K562 (cell line): ENCODE data around the gene FN3K. TPM values are rescaled to one million over a fixed set of nuclear protein-coding genes. Genes with fewer than 3 reads are reported as not detected.
A peak's percentile ranks its signal among the peaks of the same experiment; 100 is the strongest.

Experiments used
- ATAC-seq: fragments of 200-7000 bp; cut with Tn5 transposase; 3 replicates; pipeline ENCODE4 v1.9.1; 2020; ENCODE audit warnings: moderate library complexity
- BruUV-seq: library from RNA; stranded (reverse); fragments of 400-500 nt; replicated peaks from 2 replicates; lab custom pipeline; 2021; lab: Mats Ljungman, UMichigan
- CTCF ChIA-PET: fragments of 300-600 bp; formaldehyde crosslinking; extraction: SDS; loops from one replicate; lab custom pipeline; 2021; ENCODE audit warnings: low intra/inter-chr PET ratio; lab: Yijun Ruan, JAX
- POLR2A ChIA-PET: fragments of 300-600, 350-650 bp; sonication (Branson Sonifier 250); formaldehyde crosslinking; extraction: SDS; loops from one replicate; lab custom pipeline; 2021; ENCODE audit warnings: antibody characterized with exemption, inconsistent platforms; lab: Yijun Ruan, JAX
- DNase-seq, 4 experiments: peaks; one replicate each; pipeline versions ENCODE4 v3.0.0 to v3.0.0-alpha.2; 2011 to 2018; ENCODE audit warnings: low spot score in 3 of 4, mixed read lengths in 3 of 4; ENCODE audit errors: extremely low read depth in 1 of 4
- FAIRE-seq: peaks from 2 replicates; lab custom pipeline; 2011; peaks lifted over from hg19 to GRCh38; lab: Jason Lieb, UNC
- H2AFZ ChIP-seq: 2 replicates; pipeline ENCODE4 v1.6.0; 2011; ENCODE audit warnings: low read depth, low read length, control low read depth, inconsistent platforms
- H3K27ac ChIP-seq: fragments of 200-600 bp; 3 replicates; pipeline ENCODE4 v1.8.0; 2011; ENCODE audit warnings: low read depth, mild to moderate bottlenecking, control low read depth, inconsistent platforms, low read length, moderate library complexity, mixed read lengths; ENCODE audit errors: extremely low read depth
- H3K27me3 ChIP-seq, 2 experiments: fragments of 300-600 bp in 1 of 2; 2 replicates in 1 of 2; 3 replicates in 1 of 2; pipeline versions ENCODE4 v1.6.0 to v1.8.0; 2011; ENCODE audit warnings: inconsistent platforms in 2 of 2, low read length in 2 of 2, mild to moderate bottlenecking in 1 of 2, mixed read lengths in 1 of 2, moderate library complexity in 1 of 2; ENCODE audit not compliant: control insufficient read depth in 2 of 2, insufficient read depth in 2 of 2
- H3K36me3 ChIP-seq: fragments of 300-600 bp; 3 replicates; pipeline ENCODE4 v1.8.0; 2011; ENCODE audit warnings: mild to moderate bottlenecking, low read length, inconsistent platforms; ENCODE audit not compliant: control insufficient read depth, insufficient read depth
- H3K4me1 ChIP-seq, 2 experiments: fragments of 200-600 bp in 1 of 2; replicated peaks in 1 of 2; 2 replicates in 1 of 2; 3 replicates in 1 of 2; pipeline versions ENCODE4 v1.5.1 to v1.8.0; 2011; ENCODE audit warnings: inconsistent platforms in 2 of 2, low read length in 2 of 2, mild to moderate bottlenecking in 1 of 2, mixed read lengths in 1 of 2, moderate library complexity in 1 of 2; ENCODE audit not compliant: control insufficient read depth in 2 of 2, insufficient read depth in 2 of 2
- H3K4me2 ChIP-seq: 2 replicates; pipeline ENCODE4 v1.6.1; 2011; ENCODE audit warnings: low read length, control low read depth, inconsistent platforms, mixed read lengths; ENCODE audit not compliant: insufficient read depth
- H3K4me3 ChIP-seq: fragments of 200-600 bp; sonication (generic), shearing (Covaris generic); 2 replicates; pipeline ENCODE4 v1.5.1; 2016; ENCODE audit warnings: control low read depth, inconsistent platforms
- H3K79me2 ChIP-seq: fragments of 200-600 bp; 3 replicates; pipeline ENCODE4 v1.8.0; 2011; ENCODE audit warnings: low read length, inconsistent platforms; ENCODE audit not compliant: control insufficient read depth, insufficient read depth
- H3K9ac ChIP-seq, 2 experiments: 2 replicates each; pipeline versions ENCODE4 v1.6.0 to v1.6.1; 2011; ENCODE audit warnings: low read depth in 2 of 2, low read length in 2 of 2, control low read depth in 1 of 2, inconsistent platforms in 1 of 2, mild to moderate bottlenecking in 1 of 2, mixed read lengths in 1 of 2; ENCODE audit not compliant: insufficient read depth in 1 of 2
- H3K9me1 ChIP-seq: one replicate; pipeline ENCODE4 v1.6.0; 2011; ENCODE audit warnings: inconsistent platforms, mild to moderate bottlenecking, low read length, moderate library complexity; ENCODE audit not compliant: control insufficient read depth, insufficient read depth
- H3K9me3 ChIP-seq: replicated peaks from 2 replicates; pipeline ENCODE4 v1.5.1; 2011; ENCODE audit warnings: low read depth, low read length, inconsistent platforms; ENCODE audit not compliant: control insufficient read depth, insufficient read depth
- H4K20me1 ChIP-seq: replicated peaks from 2 replicates; pipeline ENCODE4 v1.6.1; 2011; ENCODE audit warnings: low read length, inconsistent platforms, mixed read lengths; ENCODE audit not compliant: control insufficient read depth, insufficient read depth
- BRF1 ChIP-seq: IDR thresholded peaks from 3 replicates; pipeline ENCODE4 v1.6.1; 2011; ENCODE audit warnings: borderline replicate concordance, mild to moderate bottlenecking; ENCODE audit not compliant: insufficient read length; ENCODE audit errors: extremely low read depth
- CBFB ChIP-seq: sonication (generic); formaldehyde crosslinking; IDR thresholded peaks from 2 replicates; pipeline ENCODE4 v1.4.0; 2020; ENCODE audit warnings: mild to moderate bottlenecking, missing genetic modification reagents
- EWSR1 ChIP-seq: fragments of 450-650 bp; IDR thresholded peaks from 2 replicates; pipeline ENCODE4 v1.6.1; 2018; ENCODE audit warnings: borderline replicate concordance, mild to moderate bottlenecking, low read depth, moderate library complexity; ENCODE audit not compliant: partially characterized antibody
- ILK ChIP-seq: fragments of 450-650 bp; IDR thresholded peaks from 2 replicates; pipeline ENCODE4 v1.6.1; 2016; ENCODE audit warnings: missing genetic modification characterization, low read depth, mild to moderate bottlenecking, missing compliant biosample characterization, moderate library complexity, borderline replicate concordance
- PRMT5 ChIP-seq: sonication (generic); formaldehyde crosslinking; IDR thresholded peaks from 2 replicates; pipeline ENCODE4 v1.5.0; 2020; ENCODE audit warnings: missing genetic modification reagents
- RBM17 ChIP-seq: fragments of 200-400 bp; formaldehyde crosslinking; IDR thresholded peaks from 2 replicates; pipeline ENCODE4 v1.6.1; 2017; ENCODE audit warnings: low read depth, mild to moderate bottlenecking, low read length, borderline replicate concordance
- RNF219 ChIP-seq: fragments of 250-450 bp; sonication (Bioruptor Pico); IDR thresholded peaks from 2 replicates; pipeline ENCODE4 v1.5.0; 2022; ENCODE audit warnings: mild to moderate bottlenecking
- SP2 ChIP-seq: IDR thresholded peaks from 2 replicates; pipeline ENCODE4 v1.6.1; 2011; ENCODE audit warnings: mild to moderate bottlenecking, low read depth, low read length, moderate library complexity; ENCODE audit not compliant: poor library complexity, severe bottlenecking; ENCODE audit errors: extremely low read depth
- SPI1 ChIP-seq: IDR thresholded peaks from 2 replicates; pipeline ENCODE4 v1.6.1; 2011; ENCODE audit warnings: low read depth, low read length, control low read depth, borderline replicate concordance
- ZBTB7A ChIP-seq: IDR thresholded peaks from 2 replicates; pipeline ENCODE4 v1.6.1; 2011; ENCODE audit warnings: low read depth, mild to moderate bottlenecking, low read length, moderate library complexity, borderline replicate concordance; ENCODE audit not compliant: control insufficient read depth
- ZC3H4 ChIP-seq: sonication (generic); formaldehyde crosslinking; IDR thresholded peaks from 2 replicates; pipeline ENCODE4 v1.9.0; 2021; ENCODE audit warnings: missing genetic modification reagents, borderline replicate concordance
- ZNF644 ChIP-seq: fragments of 200-800 bp; sonication (Bioruptor generic); IDR thresholded peaks from 2 replicates; pipeline ENCODE4 v1.6.1; 2016; ENCODE audit warnings: low read depth, missing genetic modification characterization, missing compliant biosample characterization
- ZNF668 ChIP-seq: fragments of 250-450 bp; sonication (Bioruptor Pico); IDR thresholded peaks from 2 replicates; pipeline ENCODE4 v1.8.0; 2022; ENCODE audit warnings: mild to moderate bottlenecking, inconsistent platforms
- WGBS: fragments of 100-300 bp; shearing (Covaris generic); methylation state at CpG from one replicate; pipeline ENCODE4 v1.1.6; 2016; ENCODE audit warnings: low coverage, mixed read lengths; ENCODE audit not compliant: insufficient coverage; ENCODE audit errors: missing lambda C conversion rate; 5-methylcytosine and 5-hydroxymethylcytosine counted together
- in situ Hi-C: fragments of 300-500 bp; cut with MboI; formaldehyde crosslinking; loops from 4 replicates; pipeline ENCODE4 v1.15.0; 2018; ENCODE audit warnings: inconsistent platforms, mixed read lengths
- intact Hi-C: fragments of 100-400 bp; cut with micrococcal nuclease; formaldehyde crosslinking; loops from 2 replicates; pipeline ENCODE4 v1.14.2; 2022
- polyA plus RNA-seq, 8 experiments: library from polyadenylated mRNA; depleted of rRNA in 4 of 8; stranded (reverse) in 5 of 8; unstranded in 3 of 8; fragments of >200 nt; fragmentation: Nextera tagmentation in 2 of 8; fragmentation: Illumina TruSeq in 1 of 8; extraction: Ambion mirVana in 2 of 8; extraction: Trizol in 1 of 8; gene quantifications; 2 replicates each; pipeline versions ENCODE4 v1.2.1 to v1.2.3, GENCODE V29; 2011 to 2014; ENCODE audit warnings: inconsistent platforms in 1 of 8, missing spikeins in 1 of 8
- total RNA-seq, 7 experiments: library from RNA; depleted of rRNA in 6 of 7; stranded (reverse); fragments of >200 nt in 6 of 7; fragmentation: Illumina TruSeq in 2 of 7; extraction: Trizol in 2 of 7; gene quantifications; 2 replicates each; pipeline versions ENCODE4 v1.2.1 to v1.2.3, GENCODE V29; 2011 to 2021; ENCODE audit warnings: low replicate concordance in 1 of 7
- TF ChIP-seq, protein P1 (sequence below): fragments of 250-450 bp; sonication (Bioruptor Pico); IDR thresholded peaks from 2 replicates; pipeline ENCODE4 v1.5.0; 2020; ENCODE audit warnings: mild to moderate bottlenecking

Gene FN3K
- total and polyA plus RNA-seq, 9 of the 15 experiments (the other 6 are each of a cell fraction or from before 2014, with no cell fraction given), result 0.08 to 22.7 (median 3.8) TPM

DNA sequence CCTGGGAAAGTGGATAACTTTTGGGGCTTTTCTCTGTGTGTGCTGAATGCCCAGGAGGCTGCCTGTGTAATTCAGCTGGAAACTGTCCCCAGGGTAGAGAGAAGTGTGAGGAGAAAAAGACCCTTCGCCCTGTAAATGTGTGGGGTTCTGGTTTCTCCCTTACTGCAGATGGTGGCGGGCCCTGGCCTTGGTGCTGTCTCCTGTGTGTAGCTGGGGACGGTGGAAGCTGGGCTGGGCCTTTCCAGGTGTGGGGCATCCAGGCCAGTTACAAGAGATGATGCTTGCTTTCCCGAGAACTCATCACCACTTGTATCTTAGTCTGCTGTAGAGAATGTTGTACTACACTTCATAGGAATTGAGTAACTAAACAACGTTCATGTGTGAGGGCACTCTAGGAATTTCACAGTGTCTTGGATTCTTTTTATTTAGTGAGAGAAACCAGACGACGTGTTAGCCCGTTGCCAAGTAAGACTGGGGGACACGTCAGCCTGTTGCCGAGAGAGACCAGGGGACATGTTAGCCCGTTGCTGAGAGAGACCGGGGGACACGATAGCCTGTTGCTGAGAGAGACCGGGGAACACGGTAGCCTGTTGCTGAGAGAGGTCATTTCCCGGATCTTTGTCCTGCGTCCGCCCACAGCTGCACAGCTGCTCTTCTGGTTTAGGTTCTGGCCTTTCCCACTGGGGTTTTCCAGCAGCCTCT lies 59.5 kb downstream of the FN3K start:
- Histone ChIP-seq H2AFZ (no peak overlapping the region), H3K79me2 (0 out of 3 replicates have a peak, but pooled peaks cover 4% of the 10 kb centered on the region), H3K9ac (peak overlapping the region in 1 of 2 experiments; percentile 64; a peak in 2 of 4 replicates), H3K4me2 (no peak overlapping the region), H3K4me3 (no peak overlapping the region), H3K4me1 (peaks cover 0 to 12% of the 10 kb centered on the region in 2 experiments; a peak in 2 of 5 replicates), H3K27ac (no peak overlapping the region), H3K36me3 (peaks cover 43% of the 10 kb centered on the region; the same call in 2 of the 3 replicates), H4K20me1 (0 out of 2 replicates have a peak, but pooled peaks cover 3% of the 10 kb centered on the region), H3K9me3 (no peaks in the 10 kb centered on the region), H3K9me1 (peaks cover 3% of the 10 kb centered on the region), H3K27me3 (no peaks in the 10 kb centered on the region)
- ChIA-PET CTCF (interaction anchor here (0.7 kb wide), 1 partner anchor 409 kb away, joined by 3 read pairs; no protein-coding TSS in a partner anchor), POLR2A (interaction anchor here (0.5 to 0.6 kb wide), 2 partner anchors 18 to 589 kb away, joined by 3 read pairs; no protein-coding TSS in a partner anchor)
- intact Hi-C loops, result no loop called here
- no peak for DNase-seq
- in situ Hi-C loops, result no loop called here
- BruUV-seq, result no TSS peak
- FAIRE-seq, result no peak
- TF ChIP-seq PRMT5, result no peak
- TF ChIP-seq SPI1, result no peak
- TF ChIP-seq ZC3H4 (CRISPR knock-in tag), result no peak
- no peak for TF ChIP-seq SP2
- no peak for TF ChIP-seq ILK (tag)
- TF ChIP-seq, protein P1, sequence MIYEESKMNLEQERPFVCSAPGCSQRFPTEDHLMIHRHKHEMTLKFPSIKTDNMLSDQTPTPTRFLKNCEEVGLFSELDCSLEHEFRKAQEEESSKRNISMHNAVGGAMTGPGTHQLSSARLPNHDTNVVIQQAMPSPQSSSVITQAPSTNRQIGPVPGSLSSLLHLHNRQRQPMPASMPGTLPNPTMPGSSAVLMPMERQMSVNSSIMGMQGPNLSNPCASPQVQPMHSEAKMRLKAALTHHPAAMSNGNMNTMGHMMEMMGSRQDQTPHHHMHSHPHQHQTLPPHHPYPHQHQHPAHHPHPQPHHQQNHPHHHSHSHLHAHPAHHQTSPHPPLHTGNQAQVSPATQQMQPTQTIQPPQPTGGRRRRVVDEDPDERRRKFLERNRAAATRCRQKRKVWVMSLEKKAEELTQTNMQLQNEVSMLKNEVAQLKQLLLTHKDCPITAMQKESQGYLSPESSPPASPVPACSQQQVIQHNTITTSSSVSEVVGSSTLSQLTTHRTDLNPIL (CRISPR knock-in tag), result no peak
- TF ChIP-seq ZNF668 (CRISPR knock-in tag), result no peak
- TF ChIP-seq EWSR1, result no peak
- TF ChIP-seq CBFB, result no peak
- TF ChIP-seq RBM17, result no peak
- no peak for TF ChIP-seq RNF219 (CRISPR knock-in tag)
- TF ChIP-seq ZBTB7A, result no peak
- TF ChIP-seq ZNF644, result no peak
- no peak for TF ChIP-seq BRF1
- WGBS, result 90% methylated on average over 18 of the region's 18 CpGs
- no peak for ATAC-seq
